Tibial nerve (tissue), 4 donors: ENCODE results near the gene WDR91. TPM values are rescaled to one million over a fixed set of nuclear protein-coding genes. Genes with fewer than 3 reads are reported as not detected.

Source experiments
- DNase-seq, 2 donors: peaks; one replicate each; pipeline ENCODE4 v3.0.0-alpha.2; 2019; ENCODE audit warnings: low spot score in 2 of 2
- H3K27ac ChIP-seq, 4 donors: fragments of 200-600 bp; sonication (generic) in 3 of 4; one replicate each; pipeline ENCODE4 v1.5.1; 2017 to 2019; ENCODE audit warnings: mild to moderate bottlenecking in 1 of 4
- H3K27me3 ChIP-seq, 2 donors: fragments of 200-600 bp; sonication (generic) in 1 of 2; one replicate each; pipeline versions ENCODE4 v1.5.1 to v1.6.0; 2017 to 2019
- H3K36me3 ChIP-seq, 3 donors: fragments of 200-600 bp; sonication (generic); one replicate each; pipeline ENCODE4 v1.5.1; 2018 to 2019
- H3K4me1 ChIP-seq, 4 donors: fragments of 200-600 bp; sonication (generic) in 3 of 4; one replicate each; pipeline ENCODE4 v1.5.1; 2017 to 2019
- H3K4me3 ChIP-seq, 4 donors: fragments of 200-600 bp; sonication (generic) in 3 of 4; one replicate each; pipeline ENCODE4 v1.5.1; 2017 to 2019; ENCODE audit warnings: mild to moderate bottlenecking in 1 of 4, moderate library complexity in 1 of 4
- H3K9me3 ChIP-seq, 4 donors: fragments of 200-600 bp; sonication (generic) in 3 of 4; one replicate each; pipeline ENCODE4 v1.5.1; 2017 to 2019
- EP300 ChIP-seq, 2 donors: sonication (generic); formaldehyde crosslinking; IDR thresholded peaks; one replicate each; pipeline ENCODE4 v1.6.1; 2017; ENCODE audit warnings: antibody characterized with exemption in 2 of 2, mild to moderate bottlenecking in 1 of 2
- POLR2A ChIP-seq, 2 donors: fragments of 450-650 bp; IDR thresholded peaks; one replicate each; pipeline ENCODE4 v1.6.1; 2017; ENCODE audit warnings: antibody characterized with exemption in 2 of 2, mild to moderate bottlenecking in 2 of 2, moderate library complexity in 2 of 2
- WGBS, 2 donors: methylation state at CpG; one replicate each; pipeline ENCODE4 v1.1.5; 2018; 5-methylcytosine and 5-hydroxymethylcytosine counted together
- total RNA-seq, 4 donors: library from RNA; depleted of rRNA; stranded (reverse); fragments of >200 nt; gene quantifications; one replicate each; pipeline ENCODE4 v1.1.0, GENCODE V29; 2016
- TF ChIP-seq, protein P1 (sequence below), 5 experiments: fragments of 200-600 bp in 3 of 5; fragments of 450-650 bp in 2 of 5; sonication (generic) in 3 of 5; IDR thresholded peaks; one replicate each; pipeline ENCODE4 v1.5.1; 2016 to 2019; ENCODE audit warnings: antibody characterized with exemption in 5 of 5, mild to moderate bottlenecking in 3 of 5, moderate library complexity in 2 of 5

The WDR91 gene
- total RNA-seq, 4 donors from 2014 or later: 20.7 to 82.2 (median 32.6) TPM

- Histone ChIP-seq H3K9me3 (no peaks in the 10 kb centered on the region), H3K27ac (peak overlapping the region; percentile 43 to 85 (median 73)), H3K36me3 (no peaks in the 10 kb centered on the region), H3K4me1 (peaks cover 0 to 31% (median 22%) of the 10 kb centered on the region in 4 donors), H3K27me3 (no peaks in the 10 kb centered on the region), H3K4me3 (no peak overlapping the region)
- DNase-seq: peak; percentile 29 to 56
- 24 to 25% methylated on average over 9 of the region's 9 CpGs for WGBS, 2 donors
- peak in 1 of 2 donors; percentile 73 for TF ChIP-seq EP300 (IDR thresholded peaks at IDR 0.05)
- TF ChIP-seq, protein P1, sequence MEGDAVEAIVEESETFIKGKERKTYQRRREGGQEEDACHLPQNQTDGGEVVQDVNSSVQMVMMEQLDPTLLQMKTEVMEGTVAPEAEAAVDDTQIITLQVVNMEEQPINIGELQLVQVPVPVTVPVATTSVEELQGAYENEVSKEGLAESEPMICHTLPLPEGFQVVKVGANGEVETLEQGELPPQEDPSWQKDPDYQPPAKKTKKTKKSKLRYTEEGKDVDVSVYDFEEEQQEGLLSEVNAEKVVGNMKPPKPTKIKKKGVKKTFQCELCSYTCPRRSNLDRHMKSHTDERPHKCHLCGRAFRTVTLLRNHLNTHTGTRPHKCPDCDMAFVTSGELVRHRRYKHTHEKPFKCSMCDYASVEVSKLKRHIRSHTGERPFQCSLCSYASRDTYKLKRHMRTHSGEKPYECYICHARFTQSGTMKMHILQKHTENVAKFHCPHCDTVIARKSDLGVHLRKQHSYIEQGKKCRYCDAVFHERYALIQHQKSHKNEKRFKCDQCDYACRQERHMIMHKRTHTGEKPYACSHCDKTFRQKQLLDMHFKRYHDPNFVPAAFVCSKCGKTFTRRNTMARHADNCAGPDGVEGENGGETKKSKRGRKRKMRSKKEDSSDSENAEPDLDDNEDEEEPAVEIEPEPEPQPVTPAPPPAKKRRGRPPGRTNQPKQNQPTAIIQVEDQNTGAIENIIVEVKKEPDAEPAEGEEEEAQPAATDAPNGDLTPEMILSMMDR (IDR thresholded peaks at IDR 0.05): no peak
- peak in 1 of 2 donors; percentile 6 for TF ChIP-seq POLR2A (IDR thresholded peaks at IDR 0.05)
These were observed 42.8 kb upstream of the WDR91 start for GRCh38 chr7:135253851-135254771.

DNA sequence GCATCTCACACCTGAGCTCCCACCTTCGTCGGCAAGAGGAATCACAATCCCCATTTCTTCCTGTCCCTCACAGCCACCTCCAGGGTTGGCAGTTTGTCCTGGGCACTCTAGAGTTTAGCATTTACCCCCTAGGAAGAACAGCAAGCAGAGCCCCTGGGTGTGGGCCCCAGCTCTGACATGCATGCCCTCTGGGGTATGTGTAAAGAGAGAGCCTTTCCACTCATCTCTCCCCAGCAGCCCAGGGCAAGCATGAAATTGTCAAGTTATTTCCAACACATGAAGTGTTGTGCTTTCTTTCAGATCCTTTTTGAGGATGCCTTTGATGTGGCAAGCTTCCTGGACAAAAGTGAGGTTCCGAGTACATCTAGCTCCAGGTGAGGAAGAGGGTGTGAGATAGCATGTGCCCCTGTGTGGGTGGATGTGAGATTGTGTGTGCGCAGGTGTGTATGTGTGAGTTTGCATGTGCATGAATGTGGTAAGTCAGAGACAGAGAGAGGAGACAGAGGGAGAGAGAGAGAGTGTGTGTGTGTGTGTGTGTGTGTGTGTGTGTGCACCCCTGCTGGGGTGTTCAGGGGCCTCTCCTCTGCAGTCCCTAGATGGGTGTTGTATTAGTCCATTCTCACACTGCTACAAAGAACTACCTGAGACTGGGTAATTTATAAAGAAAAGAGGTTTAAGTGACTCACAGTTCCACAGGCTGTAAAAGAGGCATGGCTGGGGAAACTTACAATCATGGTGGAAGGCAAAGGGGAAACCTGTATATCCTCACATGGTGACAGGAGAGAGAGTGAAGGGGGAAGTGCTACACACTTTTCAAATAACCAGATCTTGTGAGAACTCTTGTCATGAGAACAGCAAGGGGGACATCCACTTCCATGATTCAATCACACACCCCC is 40.4 kb upstream of the WDR91 start:
- H3K9me3 ChIP-seq: no peaks in the 10 kb centered on the region
- WGBS, 2 donors: 87 to 94% methylated on average over 4 of the region's 4 CpGs
- H3K4me1 ChIP-seq: peaks cover 0 to 31% (median 22%) of the 10 kb centered on the region in 4 donors
- H3K36me3 ChIP-seq: no peaks in the 10 kb centered on the region
- H3K27me3 ChIP-seq: no peaks in the 10 kb centered on the region
- TF ChIP-seq EP300 (IDR thresholded peaks at IDR 0.05) (no peak), POLR2A (IDR thresholded peaks at IDR 0.05) (no peak)
- TF ChIP-seq, protein P1 (IDR thresholded peaks at IDR 0.05): no peak
- no peak overlapping the region for H3K4me3 ChIP-seq
- H3K27ac ChIP-seq: no peak overlapping the region
- DNase-seq: no peak

- Histone ChIP-seq H3K4me3 (no peak overlapping the region), H3K36me3 (no peaks in the 10 kb centered on the region), H3K27ac (no peak overlapping the region), H3K27me3 (no peaks in the 10 kb centered on the region), H3K9me3 (no peaks in the 10 kb centered on the region), H3K4me1 (peaks cover 0 to 7% (median 5%) of the 10 kb centered on the region in 4 donors)
- DNase-seq: no peak
- WGBS, 2 donors: 83 to 92% methylated on average over 3 of the region's 3 CpGs
- TF ChIP-seq EP300 (IDR thresholded peaks at IDR 0.05) (no peak), POLR2A (IDR thresholded peaks at IDR 0.05) (no peak)
- TF ChIP-seq, protein P1 (IDR thresholded peaks at IDR 0.05): no peak
These were observed 37.2 kb upstream of the WDR91 start for GRCh38 chr7:135248546-135248945.

- WGBS, 2 donors: 93% methylated on average over 22 of the region's 22 CpGs
- Histone ChIP-seq H3K9me3 (no peaks in the 10 kb centered on the region), H3K27me3 (no peaks in the 10 kb centered on the region), H3K4me3 (no peak overlapping the region), H3K27ac (no peak overlapping the region), H3K4me1 (peaks cover 0 to under 1% (median 0%) of the 10 kb centered on the region in 4 donors), H3K36me3 (no peaks in the 10 kb centered on the region)
- no peak for DNase-seq
- TF ChIP-seq EP300 (IDR thresholded peaks at IDR 0.05): no peak
- TF ChIP-seq POLR2A (IDR thresholded peaks at IDR 0.05): no peak
These were observed 36.6 kb upstream of the WDR91 start for GRCh38 chr7:135247746-135248471.

- Histone ChIP-seq H3K4me3 (no peak overlapping the region), H3K27me3 (no peaks in the 10 kb centered on the region), H3K36me3 (no peaks in the 10 kb centered on the region), H3K27ac (no peak overlapping the region), H3K4me1 (no peaks in the 10 kb centered on the region), H3K9me3 (no peaks in the 10 kb centered on the region)
- TF ChIP-seq POLR2A (IDR thresholded peaks at IDR 0.05) (no peak), EP300 (IDR thresholded peaks at IDR 0.05) (no peak)
- TF ChIP-seq, protein P1 (IDR thresholded peaks at IDR 0.05): no peak
- 96 to 98% methylated on average over 35 to 42 of the region's 43 CpGs for WGBS, 2 donors
- DNase-seq: no peak
These were observed 35.0 kb upstream of the WDR91 start for GRCh38 chr7:135246191-135246825.
